ENCODE results near the gene CEP120. TPM values are rescaled to one million over a fixed set of nuclear protein-coding genes. Genes with fewer than 3 reads are reported as not detected.

CEP120 gene
- total RNA-seq, 2 experiments from 2014 or later = 69.9 to 74.9 TPM

DNA sequence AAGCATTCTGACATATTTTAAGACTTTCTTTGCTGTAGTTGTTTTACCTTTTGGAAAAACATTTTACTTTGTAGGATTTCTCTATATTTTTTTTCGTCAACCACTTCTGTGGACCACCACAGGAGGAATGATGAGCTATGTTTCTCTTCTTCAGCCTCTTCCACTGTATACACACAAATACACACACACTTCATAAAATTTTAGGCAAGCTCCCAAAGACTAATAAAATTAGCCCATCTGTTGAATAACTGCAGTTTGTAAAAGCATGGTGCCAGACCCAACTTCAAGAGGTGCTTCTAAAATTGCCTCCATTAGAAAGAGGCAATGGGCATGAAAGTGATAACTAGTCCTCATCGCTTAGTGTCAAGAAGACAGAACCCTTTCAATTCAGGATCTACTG lies 4.1 kb upstream of the CEP120 start:
- Histone ChIP-seq H3K4me3 (ENCODE audit: low read length) (no peak overlapping the region), H3K27me3 (ENCODE audit: control insufficient read depth in 1 of 2, insufficient read depth in 2 of 2, low read length in 2 of 2) (no peaks in the 10 kb centered on the region), H3K27ac (ENCODE audit: low read depth in 1 of 2, low read length in 2 of 2) (no peak overlapping the region), H3K9me3 (ENCODE audit: control insufficient read depth in 1 of 2, insufficient read depth in 1 of 2, low read length in 2 of 2) (no peaks in the 10 kb centered on the region), H3K4me1 (ENCODE audit: insufficient read depth, low read length) (peaks cover 2% of the 10 kb centered on the region), H3K36me3 (ENCODE audit: insufficient read depth, low read length) (no peaks in the 10 kb centered on the region)
- Mint-ChIP-seq H3K9me3 (no peaks in the 10 kb centered on the region), H3K4me1 (ENCODE audit: low read depth) (peaks cover 14% of the 10 kb centered on the region), H3K36me3 (ENCODE audit: low read depth) (peaks cover 8% of the 10 kb centered on the region), H3K27ac (no peak overlapping the region), H3K27me3 (peaks cover 6% of the 10 kb centered on the region), H3K4me3 (no peak overlapping the region)
- ChIA-PET CTCF (no interaction called here), POLR2A (interaction anchor here (1.3 kb wide), 1 partner anchor 85 kb away, joined by 5 read pairs; the partner anchor contains the start of gene CSNK1G3)
- TF ChIP-seq, protein P1, sequence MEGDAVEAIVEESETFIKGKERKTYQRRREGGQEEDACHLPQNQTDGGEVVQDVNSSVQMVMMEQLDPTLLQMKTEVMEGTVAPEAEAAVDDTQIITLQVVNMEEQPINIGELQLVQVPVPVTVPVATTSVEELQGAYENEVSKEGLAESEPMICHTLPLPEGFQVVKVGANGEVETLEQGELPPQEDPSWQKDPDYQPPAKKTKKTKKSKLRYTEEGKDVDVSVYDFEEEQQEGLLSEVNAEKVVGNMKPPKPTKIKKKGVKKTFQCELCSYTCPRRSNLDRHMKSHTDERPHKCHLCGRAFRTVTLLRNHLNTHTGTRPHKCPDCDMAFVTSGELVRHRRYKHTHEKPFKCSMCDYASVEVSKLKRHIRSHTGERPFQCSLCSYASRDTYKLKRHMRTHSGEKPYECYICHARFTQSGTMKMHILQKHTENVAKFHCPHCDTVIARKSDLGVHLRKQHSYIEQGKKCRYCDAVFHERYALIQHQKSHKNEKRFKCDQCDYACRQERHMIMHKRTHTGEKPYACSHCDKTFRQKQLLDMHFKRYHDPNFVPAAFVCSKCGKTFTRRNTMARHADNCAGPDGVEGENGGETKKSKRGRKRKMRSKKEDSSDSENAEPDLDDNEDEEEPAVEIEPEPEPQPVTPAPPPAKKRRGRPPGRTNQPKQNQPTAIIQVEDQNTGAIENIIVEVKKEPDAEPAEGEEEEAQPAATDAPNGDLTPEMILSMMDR (IDR thresholded peaks at IDR 0.05) = no peak
- no peak for DNase-seq
- intact Hi-C loops (cut with DNase I, micrococcal nuclease) = loop anchor here in 1 of 2 experiments (2.0 kb wide), 1 partner anchor 84 kb away; no protein-coding TSS in a partner anchor
- no peak for ATAC-seq (ENCODE audit: poor library complexity)

DNA sequence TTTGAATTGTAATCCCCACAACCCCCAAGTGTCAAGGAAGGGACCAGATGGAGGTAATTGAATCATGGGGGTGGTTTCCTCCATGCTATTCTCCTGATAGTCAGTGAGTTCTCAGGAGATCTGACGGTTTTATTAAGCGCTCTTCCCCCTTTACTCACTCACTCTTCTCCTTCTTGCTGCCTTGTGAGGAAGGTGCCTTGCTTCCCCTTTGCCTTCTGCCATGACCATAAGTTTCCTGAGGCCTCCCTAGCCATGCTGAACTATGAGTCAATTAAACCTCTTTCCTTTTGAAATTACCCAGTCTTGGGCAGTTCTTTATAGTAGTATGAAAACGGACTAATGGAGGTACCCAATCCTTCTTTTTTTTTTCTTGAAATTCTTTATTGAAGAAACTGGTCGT lies 2.2 kb upstream of the CEP120 start:
- Histone ChIP-seq H3K36me3 (ENCODE audit: insufficient read depth, low read length) (no peaks in the 10 kb centered on the region), H3K27ac (ENCODE audit: low read depth in 1 of 2, low read length in 2 of 2) (no peak overlapping the region), H3K4me1 (ENCODE audit: insufficient read depth, low read length) (peaks cover 9% of the 10 kb centered on the region), H3K27me3 (ENCODE audit: control insufficient read depth in 1 of 2, insufficient read depth in 2 of 2, low read length in 2 of 2) (no peaks in the 10 kb centered on the region), H3K9me3 (ENCODE audit: control insufficient read depth in 1 of 2, insufficient read depth in 1 of 2, low read length in 2 of 2) (no peaks in the 10 kb centered on the region), H3K4me3 (ENCODE audit: low read length) (no peak overlapping the region)
- POLR2A ChIA-PET = no interaction called here
- H3K27ac Mint-ChIP-seq = peak overlapping the region; percentile 90
- CTCF ChIA-PET = interaction anchor here (3.3 kb wide), 1 partner anchor 186 kb away, joined by 28 read pairs; no protein-coding TSS in a partner anchor
- DNase-seq (peak in 1 of 14 experiments; percentile 43), ATAC-seq (ENCODE audit: poor library complexity) (no peak)
- peaks cover 8% of the 10 kb centered on the region for H3K36me3 Mint-ChIP-seq (ENCODE audit: low read depth)
- no peaks in the 10 kb centered on the region for H3K9me3 Mint-ChIP-seq
- H3K27me3 Mint-ChIP-seq = no peaks in the 10 kb centered on the region
- TF ChIP-seq, protein P1 (IDR thresholded peaks at IDR 0.05) = no peak
- peak overlapping the region; percentile 82 for H3K4me3 Mint-ChIP-seq
- H3K4me1 Mint-ChIP-seq (ENCODE audit: low read depth) = peaks cover 14% of the 10 kb centered on the region
- intact Hi-C loops (cut with DNase I, micrococcal nuclease) = no loop called here

DNA sequence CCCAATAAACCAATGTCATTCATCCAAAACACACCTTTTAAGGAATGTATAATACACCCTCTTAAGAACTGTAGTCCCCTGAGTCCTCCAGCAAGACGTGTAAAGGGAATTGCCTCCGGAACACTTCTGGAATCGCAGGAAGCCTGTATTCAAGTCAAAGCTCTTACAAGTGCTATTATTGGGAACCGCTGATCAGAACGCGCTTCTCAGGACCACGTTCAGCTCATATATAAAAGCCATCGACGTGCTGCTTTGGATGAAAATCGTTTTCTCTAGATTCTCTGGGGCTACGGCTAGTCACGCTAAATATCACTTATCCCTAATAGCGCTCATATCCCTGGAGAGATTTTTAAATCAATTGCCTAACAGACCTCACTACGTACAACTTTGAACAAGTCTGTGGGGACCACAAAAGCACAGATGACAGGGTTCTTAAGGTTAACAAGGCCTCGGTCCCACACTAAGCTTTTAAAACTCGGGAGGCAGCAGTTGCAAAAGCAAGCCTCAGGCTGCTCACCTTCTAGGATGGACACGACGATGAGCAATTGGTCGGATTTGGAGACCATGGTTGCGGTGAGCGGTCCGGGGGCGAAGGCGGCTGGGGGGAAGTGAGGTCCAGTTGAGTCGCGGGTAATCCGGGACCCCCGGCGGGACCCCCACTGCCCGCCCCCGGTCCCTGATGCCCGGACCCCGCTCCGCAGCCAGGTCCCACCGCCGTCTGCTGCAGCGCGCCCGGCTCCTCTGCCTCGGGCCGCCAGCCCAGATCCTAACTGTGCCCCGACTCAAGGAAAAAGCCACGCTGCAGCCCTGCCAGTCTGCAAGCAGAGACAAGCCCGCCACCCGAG lies 548 bp downstream of the CEP120 start:
- no peak overlapping the region for H3K27ac Mint-ChIP-seq
- H3K4me1 Mint-ChIP-seq (ENCODE audit: low read depth) = peaks cover 22% of the 10 kb centered on the region
- Histone ChIP-seq H3K27ac (ENCODE audit: low read depth in 1 of 2, low read length in 2 of 2) (peak overlapping the region; percentile 90), H3K9me3 (ENCODE audit: control insufficient read depth in 1 of 2, insufficient read depth in 1 of 2, low read length in 2 of 2) (no peaks in the 10 kb centered on the region), H3K4me1 (ENCODE audit: insufficient read depth, low read length) (peaks cover 9% of the 10 kb centered on the region), H3K27me3 (ENCODE audit: control insufficient read depth in 1 of 2, insufficient read depth in 2 of 2, low read length in 2 of 2) (no peaks in the 10 kb centered on the region), H3K4me3 (ENCODE audit: low read length) (peak overlapping the region; percentile 70), H3K36me3 (ENCODE audit: insufficient read depth, low read length) (peaks cover 9% of the 10 kb centered on the region)
- intact Hi-C loops (cut with DNase I, micrococcal nuclease) = loop anchor here (1.0 to 5.0 kb wide), 6 partner anchors 91 to 650 kb away; no protein-coding TSS in a partner anchor
- POLR2A ChIA-PET = interaction anchor here (0.7 to 3.7 kb wide), 51 partner anchors 7 to 648 kb away, joined by 3 to 181 read pairs (median 5); partner anchors contain the start of genes CSNK1G3, SNX2 and SNX24
- CTCF ChIA-PET = interaction anchor here (0.6 to 3.4 kb wide), 30 partner anchors 8 to 647 kb away, joined by 3 to 29 read pairs (median 6); partner anchors contain the start of gene CSNK1G3
- peak in 7 of 14 experiments; percentile 8 to 54 (median 33) for DNase-seq
- no peaks in the 10 kb centered on the region for H3K9me3 Mint-ChIP-seq
- H3K4me3 Mint-ChIP-seq = no peak overlapping the region
- peaks cover 32% of the 10 kb centered on the region for H3K36me3 Mint-ChIP-seq (ENCODE audit: low read depth)
- no peaks in the 10 kb centered on the region for H3K27me3 Mint-ChIP-seq
- TF ChIP-seq, protein P1 (IDR thresholded peaks at IDR 0.05) = no peak
- ATAC-seq (ENCODE audit: poor library complexity) = no peak
